AG09319 (cell line): ENCODE results near the gene NYNRIN.

Experiments
- DNase-seq: peaks from one replicate; pipeline ENCODE4 v3.0.0-alpha.2; 2010; ENCODE audit warnings: low read depth; ENCODE audit errors: extremely low read depth
- TF ChIP-seq, protein P1 (sequence below): IDR thresholded peaks from 2 replicates; pipeline ENCODE4 v1.5.1; 2011; ENCODE audit warnings: low read depth, mild to moderate bottlenecking, inconsistent platforms, low read length, moderate library complexity

The NYNRIN gene

DNA sequence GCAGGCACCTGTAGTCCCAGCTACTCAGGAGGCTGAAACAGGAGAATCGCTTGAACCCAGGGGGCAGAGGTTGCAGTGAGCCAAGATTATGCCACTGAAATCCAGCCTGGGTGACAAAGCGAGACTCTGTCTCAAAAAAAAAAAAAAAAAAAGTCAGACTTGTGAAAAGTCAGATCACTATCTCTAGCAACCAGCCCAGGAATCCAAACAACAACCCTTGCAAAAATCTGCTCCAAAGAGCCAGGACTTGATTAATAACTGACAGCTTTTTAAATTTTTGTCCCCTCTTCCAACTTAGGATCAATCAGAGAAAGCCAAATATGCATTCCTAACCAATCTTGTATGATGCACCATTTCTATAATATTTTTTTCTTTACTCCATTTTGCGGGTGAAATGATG lies 38.5 kb upstream of the NYNRIN start:
- TF ChIP-seq, protein P1, sequence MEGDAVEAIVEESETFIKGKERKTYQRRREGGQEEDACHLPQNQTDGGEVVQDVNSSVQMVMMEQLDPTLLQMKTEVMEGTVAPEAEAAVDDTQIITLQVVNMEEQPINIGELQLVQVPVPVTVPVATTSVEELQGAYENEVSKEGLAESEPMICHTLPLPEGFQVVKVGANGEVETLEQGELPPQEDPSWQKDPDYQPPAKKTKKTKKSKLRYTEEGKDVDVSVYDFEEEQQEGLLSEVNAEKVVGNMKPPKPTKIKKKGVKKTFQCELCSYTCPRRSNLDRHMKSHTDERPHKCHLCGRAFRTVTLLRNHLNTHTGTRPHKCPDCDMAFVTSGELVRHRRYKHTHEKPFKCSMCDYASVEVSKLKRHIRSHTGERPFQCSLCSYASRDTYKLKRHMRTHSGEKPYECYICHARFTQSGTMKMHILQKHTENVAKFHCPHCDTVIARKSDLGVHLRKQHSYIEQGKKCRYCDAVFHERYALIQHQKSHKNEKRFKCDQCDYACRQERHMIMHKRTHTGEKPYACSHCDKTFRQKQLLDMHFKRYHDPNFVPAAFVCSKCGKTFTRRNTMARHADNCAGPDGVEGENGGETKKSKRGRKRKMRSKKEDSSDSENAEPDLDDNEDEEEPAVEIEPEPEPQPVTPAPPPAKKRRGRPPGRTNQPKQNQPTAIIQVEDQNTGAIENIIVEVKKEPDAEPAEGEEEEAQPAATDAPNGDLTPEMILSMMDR, result no peak
- DNase-seq, result no peak

DNA sequence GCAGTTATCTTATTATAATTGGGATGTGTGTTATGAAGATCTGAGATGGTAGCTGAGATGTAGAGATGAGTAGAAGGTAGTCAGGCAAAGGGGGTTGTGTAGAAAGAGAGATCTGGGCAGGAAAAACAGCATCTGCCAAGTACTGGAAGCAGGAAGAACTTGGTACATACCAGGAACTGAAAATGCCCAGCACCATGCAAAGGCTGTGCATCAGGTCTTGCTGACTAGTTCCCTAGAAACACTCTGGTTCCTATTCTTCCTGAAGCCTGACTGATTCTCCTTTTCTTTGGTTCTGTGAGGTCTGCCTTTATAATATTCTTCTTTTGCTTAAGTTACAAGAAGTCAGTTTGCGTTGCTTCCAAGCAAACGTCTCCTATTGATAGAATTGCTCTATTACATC lies 37.5 kb upstream of the NYNRIN start:
- no peak for DNase-seq
- TF ChIP-seq, protein P1, result no peak

DNA sequence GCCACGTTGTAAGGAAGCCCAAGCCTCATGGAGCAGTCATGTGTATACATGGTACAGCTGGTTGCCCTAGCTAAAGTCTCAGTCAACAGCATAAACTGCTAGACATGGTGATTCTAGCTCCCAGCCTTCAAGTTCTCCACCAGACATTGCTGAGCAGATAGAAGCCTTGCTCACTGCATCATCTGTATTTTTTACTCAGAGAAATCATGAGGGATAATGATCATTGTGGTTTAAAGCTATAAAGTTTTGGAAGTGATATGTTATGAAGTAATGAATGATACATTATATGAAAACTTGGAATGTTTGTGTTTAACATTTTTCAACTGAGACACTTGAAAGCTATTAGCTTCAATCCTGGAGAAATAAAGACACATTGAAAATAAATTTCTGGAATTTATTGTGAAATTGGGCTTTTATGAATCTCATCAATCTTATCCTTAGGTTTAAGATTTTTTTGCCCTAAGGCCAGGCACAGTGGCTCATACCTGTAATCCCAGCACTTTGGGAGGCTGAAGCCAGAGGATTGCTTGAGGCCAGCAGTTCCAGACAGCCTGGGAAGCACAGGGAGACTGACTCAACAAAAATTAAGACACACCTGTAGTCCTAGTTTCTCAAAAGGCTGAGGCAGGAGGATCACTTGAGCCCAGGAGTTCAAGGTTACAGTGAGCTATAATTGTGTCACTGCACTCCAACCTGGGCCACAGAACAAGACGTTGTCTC lies 36.4 kb upstream of the NYNRIN start:
- TF ChIP-seq, protein P1, result no peak
- DNase-seq, result no peak

DNA sequence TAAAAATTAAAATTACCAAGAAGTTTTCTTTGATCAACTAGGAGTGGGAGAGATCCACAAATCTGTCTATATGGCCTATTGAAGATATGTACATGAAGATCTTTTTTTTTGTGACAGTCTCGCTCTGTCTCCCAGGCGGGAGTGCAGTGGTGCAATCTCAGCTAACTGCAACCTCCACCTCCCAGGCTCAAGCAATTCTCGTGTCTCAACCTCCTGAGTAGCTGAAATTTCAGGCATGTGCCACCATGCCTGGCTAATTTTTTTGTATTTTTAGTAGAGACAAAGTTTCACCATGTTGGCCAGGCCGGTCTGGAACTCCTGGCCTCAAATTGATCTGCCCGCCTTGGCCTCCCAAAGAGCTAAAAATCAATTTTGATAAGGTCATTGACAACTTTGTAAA lies 35.4 kb upstream of the NYNRIN start:
- DNase-seq, result no peak
- TF ChIP-seq, protein P1, result no peak

DNA sequence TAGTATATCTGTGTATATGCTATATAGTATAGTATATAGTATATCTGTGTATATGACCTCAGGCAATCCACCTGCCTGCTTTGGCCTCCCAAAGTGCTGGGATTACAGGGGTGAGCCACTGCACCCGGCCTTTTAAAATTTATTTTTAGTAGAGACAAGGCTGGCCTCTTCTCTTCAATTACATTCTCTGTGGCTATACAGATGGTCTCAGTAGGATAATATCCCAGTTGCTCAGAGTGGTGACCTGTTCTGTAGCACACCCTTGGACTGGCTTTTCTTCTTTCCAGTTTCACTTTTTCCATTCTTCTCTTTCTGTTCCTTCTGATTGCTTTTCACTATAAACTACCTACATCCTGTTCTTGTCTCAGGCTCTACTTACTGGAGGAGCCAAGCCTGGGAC lies 34.0 kb upstream of the NYNRIN start:
- no peak for DNase-seq
- TF ChIP-seq, protein P1, result no peak

DNA sequence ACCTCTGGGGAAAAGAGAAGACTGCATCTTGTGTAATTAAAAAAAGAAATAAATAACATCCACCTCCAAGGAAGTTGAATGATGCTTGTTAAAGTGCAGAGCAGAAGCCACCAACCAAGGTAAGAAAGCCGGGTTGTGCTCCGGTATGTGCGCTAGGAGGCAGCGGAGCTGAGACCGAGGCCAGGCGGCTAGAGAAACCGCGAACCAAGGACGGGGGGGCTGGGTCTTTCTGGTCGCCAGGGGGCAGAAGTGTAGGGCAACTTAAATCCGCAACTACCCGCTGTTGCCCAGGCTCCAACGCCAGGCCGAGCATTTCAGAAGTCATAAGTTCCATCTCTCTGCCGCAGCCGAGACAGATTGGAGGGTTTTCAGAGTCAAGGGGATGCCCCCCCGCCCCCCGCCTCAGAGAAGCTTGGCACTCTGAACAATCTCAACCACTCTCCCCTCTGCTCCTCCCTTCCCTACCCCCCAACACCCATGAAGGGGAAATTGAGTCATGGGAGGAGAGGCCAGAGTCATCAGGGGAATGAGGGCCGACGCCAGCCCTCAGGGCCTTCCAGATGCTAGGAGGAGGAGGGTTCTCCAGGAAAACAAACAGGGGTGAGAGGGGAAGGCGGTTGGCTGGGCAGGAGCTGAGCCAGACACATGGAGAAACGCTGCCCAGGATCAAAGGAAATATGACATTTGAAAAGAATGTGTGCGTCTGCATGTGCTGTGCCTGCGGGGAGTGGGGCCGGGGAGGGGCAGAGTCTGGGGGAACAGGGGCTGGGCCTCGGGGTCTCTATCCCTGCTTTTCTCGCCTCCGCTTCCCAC lies 33.0 kb upstream of the NYNRIN start:
- TF ChIP-seq, protein P1, result peak; percentile 89
- DNase-seq, result peak; percentile 85

DNA sequence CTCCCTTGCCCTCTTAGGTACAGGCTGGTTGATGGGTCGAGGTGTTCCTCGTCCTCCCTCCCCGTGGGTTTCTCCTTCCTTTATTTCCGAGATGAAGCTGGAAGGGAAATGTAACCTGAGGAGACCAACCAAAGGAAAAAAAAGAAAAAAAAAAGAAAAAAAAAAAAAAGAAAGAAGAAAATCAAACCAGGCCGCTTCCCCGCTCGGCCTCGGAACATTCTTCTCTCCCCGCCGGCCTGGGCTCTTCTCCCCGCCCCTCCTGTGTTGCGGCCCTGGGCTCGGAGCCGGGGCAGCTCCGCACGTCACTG lies 32.4 kb upstream of the NYNRIN start:
- peak; percentile 98 for DNase-seq
- TF ChIP-seq, protein P1, result no peak
